Pancreas (tissue), 10 donors: ENCODE data around the gene LCN12. TPM values are rescaled to one million over a fixed set of nuclear protein-coding genes. Genes with fewer than 3 reads are reported as not detected.
A peak's percentile ranks its signal among the peaks of the same experiment; 100 is the strongest.

Experiments used
- ATAC-seq, 4 donors: fragments of 200-7000 bp; cut with Tn5 transposase; one replicate each; pipeline versions ENCODE4 v1.8.0 to v1.9.1; 2020; ENCODE audit warnings: mild to moderate bottlenecking in 4 of 4, moderate library complexity in 4 of 4
- DNase-seq, 6 donors: peaks; one replicate each; pipeline ENCODE4 v3.0.0-alpha.2; 2020
- FAIRE-seq: peaks from 2 replicates; lab custom pipeline; 2012; peaks lifted over from hg19 to GRCh38; lab: Jason Lieb, UNC
- H3K27ac ChIP-seq, 4 donors: fragments of 200-600 bp; sonication (generic); 1 replicate in 3 of 4; 2 replicates in 1 of 4; pipeline versions ENCODE4 v1.5.0 to v1.8.0; 2020
- H3K27me3 ChIP-seq, 4 donors: fragments of 200-600 bp; one replicate each; pipeline ENCODE4 v1.8.0; 2021
- H3K36me3 ChIP-seq, 3 donors: fragments of 200-600 bp; sonication (generic) in 1 of 3; one replicate each; pipeline versions ENCODE4 v1.5.0 to v1.8.0; 2020 to 2021
- H3K4me1 ChIP-seq, 3 donors: fragments of 200-600 bp; one replicate each; pipeline ENCODE4 v1.8.0; 2021
- H3K4me3 ChIP-seq, 4 donors: fragments of 200-600 bp; sonication (generic) in 2 of 4; one replicate each; pipeline versions ENCODE4 v1.5.0 to v1.8.0; 2020 to 2021
- H3K9me3 ChIP-seq, 4 donors: fragments of 200-600 bp; one replicate each; pipeline ENCODE4 v1.8.0; 2021
- CTCF ChIP-seq, 4 donors: fragments of 200-600 bp; sonication (generic) in 3 of 4; IDR thresholded peaks; one replicate each; pipeline versions ENCODE4 v1.5.0 to v1.8.0; 2021; ENCODE audit warnings: antibody characterized with exemption in 4 of 4
- WGBS, 2 donors: extraction: QIAGEN DNeasy Blood & Tissue Kit; methylation state at CpG; one replicate each; pipeline ENCODE4 v1.1.7; 2013; 5-methylcytosine and 5-hydroxymethylcytosine counted together
- intact Hi-C, 3 donors: fragments of 100-400 bp; cut with DNase I; formaldehyde crosslinking; loops; one replicate each; pipeline versions ENCODE4 v1.11.1 to v1.14.2; 2022
- polyA plus RNA-seq, 2 donors: library from polyadenylated mRNA; stranded (reverse); fragments of 200-250 nt; gene quantifications; one replicate each; pipeline ENCODE4 v1.2.3, GENCODE V29; 2013
- total RNA-seq, 6 donors: library from RNA; stranded (reverse); fragmentation: NEBNext Ultra II Directional in 4 of 6; extraction: Animal tissue kit (Norgen Biotek cat#: 25700) in 4 of 6; gene quantifications; one replicate each; pipeline versions ENCODE4 v1.2.1 to v1.2.4, GENCODE V29; 2021 to 2023
- donor health status: healthy with polysubstance abuse.
- donor health status: DM: no; HTN: no; CAD: no; lungs with moderate emphysema.
- donor health status: DM: no; HTN: no; CAD: no.
- donor health status: control.
- donor health status: control.
- donor health status: Bipolar disorder and iron deficiency.
- donor health status: DM: yes; HTN: yes; CAD: no.
- donor health status: DM: no; HTN: no; CAD: no.
- donor health status: DM: no; HTN: no; CAD: no.
- donor health status: DM: yes; HTN: yes; CAD: no.

LCN12 gene
- total and polyA plus RNA-seq, 8 donors, result 0.57 to 16.5 (median 3.4) TPM

GRCh38 chr9:136996361-136997292, 44.6 kb downstream of the LCN12 start, which contains the start of gene CLIC3:
Gene CLIC3 (minus strand): TSS chr9:136996568. CDS start chr9:136996543, 25 bp downstream.
- ATAC-seq (no peak), FAIRE-seq (no peak), DNase-seq (no peak)
- intact Hi-C loops, result no loop called here
- H3K27ac ChIP-seq, result no peak within 1 kb of the TSS
- H3K4me1 ChIP-seq, result peaks cover 0 to 7% (median 7%) of the 10 kb centered on the region in 3 donors
- no peak within 1 kb of the TSS for H3K4me3 ChIP-seq
- 35 to 36% methylated on average over 34 to 35 of the region's 35 CpGs for WGBS, 2 donors
- TF ChIP-seq CTCF (IDR thresholded peaks at IDR 0.05), result no peak
- no peaks in the 10 kb centered on the region for H3K36me3 ChIP-seq
- H3K27me3 ChIP-seq, result no peaks in the 10 kb centered on the region
- H3K9me3 ChIP-seq, result no peaks in the 10 kb centered on the region

GRCh38 chr9:136997371-136997770, 45.3 kb downstream of the LCN12 start:
- DNase-seq (no peak), FAIRE-seq (no peak), ATAC-seq (no peak)
- 73 to 77% methylated on average over 9 to 10 of the region's 10 CpGs for WGBS, 2 donors
- Histone ChIP-seq H3K36me3 (no peaks in the 10 kb centered on the region), H3K4me1 (peaks cover 0 to 7% (median 7%) of the 10 kb centered on the region in 3 donors), H3K27me3 (no peaks in the 10 kb centered on the region), H3K27ac (no peak overlapping the region), H3K9me3 (no peaks in the 10 kb centered on the region), H3K4me3 (no peak overlapping the region)
- intact Hi-C loops, result no loop called here
- TF ChIP-seq CTCF (IDR thresholded peaks at IDR 0.05), result no peak

- no peak for FAIRE-seq
Observed at GRCh38 chr9:136997830-136998234, 45.8 kb downstream of the LCN12 start.

GRCh38 chr9:137000177-137000930, 48.3 kb downstream of the LCN12 start:
- Histone ChIP-seq H3K27ac (no peak overlapping the region), H3K9me3 (no peaks in the 10 kb centered on the region), H3K4me1 (no peaks in the 10 kb centered on the region), H3K27me3 (no peaks in the 10 kb centered on the region), H3K4me3 (no peak overlapping the region), H3K36me3 (no peaks in the 10 kb centered on the region)
- 66 to 72% methylated on average over 10 of the region's 10 CpGs for WGBS, 2 donors
- DNase-seq (no peak), FAIRE-seq (no peak), ATAC-seq (peak in 2 of 4 donors; percentile 27 to 47)
- intact Hi-C loops, result no loop called here
- TF ChIP-seq CTCF (IDR thresholded peaks at IDR 0.05), result no peak

More at GRCh38 chr9:136997830-136998234, 45.8 kb downstream of the LCN12 start:
- TF ChIP-seq CTCF (IDR thresholded peaks at IDR 0.05), result no peak
- Histone ChIP-seq H3K27ac (no peak overlapping the region), H3K9me3 (no peaks in the 10 kb centered on the region), H3K27me3 (no peaks in the 10 kb centered on the region), H3K4me1 (peaks cover 0 to 6% (median 6%) of the 10 kb centered on the region in 3 donors), H3K4me3 (no peak overlapping the region), H3K36me3 (no peaks in the 10 kb centered on the region)
- no peak for DNase-seq
- intact Hi-C loops, result no loop called here
- WGBS, 2 donors, result 73 to 81% methylated on average over 18 of the region's 18 CpGs
- ATAC-seq, result no peak
